MM.1S (cell line): ENCODE data around the gene IGSF9B.

Experiments used
- DNase-seq: peaks from one replicate; pipeline ENCODE4 v3.0.0-alpha.2; 2015
- H2AFZ ChIP-seq: fragments of 300-600 bp; sonication (generic); 2 replicates; pipeline ENCODE4 v1.6.0; 2016; ENCODE audit warnings: antibody characterized with exemption, low read length
- H3F3A ChIP-seq: fragments of 300-600 bp; sonication (generic); 2 replicates; pipeline ENCODE4 v1.6.1; 2016; ENCODE audit warnings: mild to moderate bottlenecking, antibody characterized with exemption, low read length, moderate library complexity, mixed read lengths; ENCODE audit not compliant: insufficient read depth
- H3K27ac ChIP-seq: fragments of 300-600 bp; sonication (generic); 2 replicates; pipeline ENCODE4 v1.5.1; 2016; ENCODE audit warnings: mild to moderate bottlenecking, low read length
- H3K27me3 ChIP-seq: fragments of 300-600 bp; sonication (generic); replicated peaks from 2 replicates; pipeline ENCODE4 v1.6.0; 2016; ENCODE audit warnings: low read length; ENCODE audit not compliant: insufficient read depth
- H3K36me3 ChIP-seq: fragments of 300-600 bp; sonication (generic); replicated peaks from 2 replicates; pipeline ENCODE4 v1.6.1; 2016; ENCODE audit warnings: mild to moderate bottlenecking, low read length, mixed read lengths; ENCODE audit not compliant: insufficient read depth
- H3K4me1 ChIP-seq: fragments of 300-600 bp; sonication (generic); 2 replicates; pipeline ENCODE4 v1.6.1; 2016; ENCODE audit warnings: low read length, mixed read lengths
- H3K4me2 ChIP-seq: fragments of 300-600 bp; sonication (generic); 2 replicates; pipeline ENCODE4 v1.6.0; 2016; ENCODE audit warnings: low read depth, low read length
- H3K4me3 ChIP-seq: fragments of 300-600 bp; sonication (generic); 2 replicates; pipeline ENCODE4 v1.5.1; 2016; ENCODE audit warnings: low read length, mixed read lengths
- H3K79me2 ChIP-seq: fragments of 300-600 bp; sonication (generic); 2 replicates; pipeline ENCODE4 v1.6.1; 2016; ENCODE audit warnings: mixed run types, low read length, mixed read lengths
- H3K9ac ChIP-seq: fragments of 300-600 bp; sonication (generic); 2 replicates; pipeline ENCODE4 v1.6.1; 2016; ENCODE audit warnings: low read length, mixed read lengths
- H3K9me2 ChIP-seq: fragments of 300-600 bp; sonication (generic); replicated peaks from 2 replicates; pipeline ENCODE4 v1.6.1; 2016; ENCODE audit warnings: mild to moderate bottlenecking, low read length, mixed read lengths; ENCODE audit not compliant: insufficient read depth
- H3K9me3 ChIP-seq: fragments of 300-600 bp; sonication (generic); replicated peaks from 2 replicates; pipeline ENCODE4 v1.6.1; 2016; ENCODE audit warnings: mild to moderate bottlenecking, low read length, mixed read lengths; ENCODE audit not compliant: insufficient read depth
- H4K20me1 ChIP-seq: fragments of 300-600 bp; sonication (generic); 2 replicates; pipeline ENCODE4 v1.6.1; 2016; ENCODE audit warnings: mild to moderate bottlenecking, low read length, moderate library complexity, mixed read lengths; ENCODE audit not compliant: insufficient read depth
- EZH2 ChIP-seq: fragments of 300-600 bp; sonication (generic); optimal IDR thresholded peaks from 2 replicates; pipeline ENCODE3; 2017; ENCODE audit warnings: low read depth, mild to moderate bottlenecking, antibody characterized with exemption, low read length, mixed read lengths
- EZH2phosphoT487 ChIP-seq: fragments of 300-600 bp; sonication (generic); IDR thresholded peaks from 2 replicates; pipeline ENCODE4 v1.6.1; 2018; ENCODE audit warnings: antibody characterized with exemption, low read length
- TF ChIP-seq, protein P1 (sequence below): fragments of 300-600 bp; sonication (generic); IDR thresholded peaks from 2 replicates; pipeline ENCODE4 v1.5.1; 2016; ENCODE audit warnings: antibody characterized with exemption, low read length, mixed read lengths

Gene IGSF9B

DNA sequence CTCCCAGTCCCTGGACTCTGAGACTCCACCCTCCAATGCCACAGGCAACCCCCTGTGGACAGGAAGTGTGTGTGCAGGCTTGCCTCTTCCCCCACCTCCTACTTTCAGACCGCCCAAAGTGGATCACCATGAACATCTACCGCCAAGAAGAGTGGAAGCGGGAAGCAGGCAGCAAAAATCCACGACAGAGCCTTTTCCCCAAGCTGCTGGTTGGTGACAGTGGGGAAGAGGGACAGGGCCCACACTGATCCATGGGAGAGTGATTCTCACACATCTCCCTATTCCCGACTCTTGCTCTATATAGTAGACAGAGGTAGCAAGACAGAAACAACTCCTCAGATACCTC, 58.0 kb downstream of the IGSF9B start:
- Histone ChIP-seq H3K79me2 (no peaks in the 10 kb centered on the region), H2AFZ (no peak overlapping the region), H4K20me1 (no peaks in the 10 kb centered on the region), H3K4me1 (no peaks in the 10 kb centered on the region), H3K4me2 (no peak overlapping the region), H3K27ac (no peak overlapping the region), H3K9ac (no peak overlapping the region), H3F3A (no peaks in the 10 kb centered on the region), H3K9me2 (no peaks in the 10 kb centered on the region), H3K4me3 (no peak overlapping the region), H3K36me3 (no peaks in the 10 kb centered on the region), H3K27me3 (no peaks in the 10 kb centered on the region), H3K9me3 (no peaks in the 10 kb centered on the region)
- no peak for DNase-seq
- TF ChIP-seq EZH2 = no peak
- TF ChIP-seq, protein P1, sequence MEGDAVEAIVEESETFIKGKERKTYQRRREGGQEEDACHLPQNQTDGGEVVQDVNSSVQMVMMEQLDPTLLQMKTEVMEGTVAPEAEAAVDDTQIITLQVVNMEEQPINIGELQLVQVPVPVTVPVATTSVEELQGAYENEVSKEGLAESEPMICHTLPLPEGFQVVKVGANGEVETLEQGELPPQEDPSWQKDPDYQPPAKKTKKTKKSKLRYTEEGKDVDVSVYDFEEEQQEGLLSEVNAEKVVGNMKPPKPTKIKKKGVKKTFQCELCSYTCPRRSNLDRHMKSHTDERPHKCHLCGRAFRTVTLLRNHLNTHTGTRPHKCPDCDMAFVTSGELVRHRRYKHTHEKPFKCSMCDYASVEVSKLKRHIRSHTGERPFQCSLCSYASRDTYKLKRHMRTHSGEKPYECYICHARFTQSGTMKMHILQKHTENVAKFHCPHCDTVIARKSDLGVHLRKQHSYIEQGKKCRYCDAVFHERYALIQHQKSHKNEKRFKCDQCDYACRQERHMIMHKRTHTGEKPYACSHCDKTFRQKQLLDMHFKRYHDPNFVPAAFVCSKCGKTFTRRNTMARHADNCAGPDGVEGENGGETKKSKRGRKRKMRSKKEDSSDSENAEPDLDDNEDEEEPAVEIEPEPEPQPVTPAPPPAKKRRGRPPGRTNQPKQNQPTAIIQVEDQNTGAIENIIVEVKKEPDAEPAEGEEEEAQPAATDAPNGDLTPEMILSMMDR = no peak
- no peak for TF ChIP-seq EZH2phosphoT487

DNA sequence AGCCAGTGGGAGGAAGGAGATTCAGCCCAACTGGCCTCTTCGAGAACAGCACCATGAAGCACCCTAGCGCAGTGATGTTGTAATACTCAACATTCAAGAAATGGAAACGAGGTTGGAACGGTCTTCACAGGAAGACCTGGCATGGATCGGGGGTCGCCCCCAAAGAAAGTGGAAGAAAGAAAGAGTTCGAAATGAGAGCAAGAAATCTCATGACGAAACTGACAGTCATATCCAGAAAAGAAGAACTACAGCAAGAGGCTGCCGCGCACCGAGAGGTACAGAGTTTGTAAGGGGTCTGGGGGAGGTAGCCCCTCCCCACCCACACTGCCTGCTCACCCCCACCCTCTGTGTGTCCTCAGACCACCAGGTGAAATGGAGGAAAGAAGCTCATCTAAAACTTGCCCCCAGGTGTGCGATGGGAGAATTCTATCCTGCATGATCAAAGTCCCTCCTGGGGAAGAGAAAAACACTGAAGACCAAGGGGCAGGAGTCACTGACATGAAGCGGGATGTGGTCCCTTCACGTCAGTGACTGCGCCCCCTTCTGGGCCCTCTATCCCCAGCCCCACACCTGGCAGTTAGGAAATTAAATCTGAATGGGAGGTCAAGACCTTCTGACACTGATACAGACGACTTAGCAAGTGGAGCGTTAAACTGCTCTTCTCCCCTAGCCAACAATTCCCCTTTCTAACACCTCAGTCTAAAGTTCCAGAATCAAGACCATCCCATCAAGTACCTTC, 58.6 kb downstream of the IGSF9B start:
- H3K9me3 ChIP-seq = no peaks in the 10 kb centered on the region
- no peak for DNase-seq
- no peak overlapping the region for H3K4me3 ChIP-seq
- H3K27me3 ChIP-seq = no peaks in the 10 kb centered on the region
- no peak overlapping the region for H3K4me2 ChIP-seq
- H3F3A ChIP-seq = no peaks in the 10 kb centered on the region
- no peaks in the 10 kb centered on the region for H4K20me1 ChIP-seq
- H3K9ac ChIP-seq = no peak overlapping the region
- no peak overlapping the region for H3K27ac ChIP-seq
- no peaks in the 10 kb centered on the region for H3K79me2 ChIP-seq
- H2AFZ ChIP-seq = no peak overlapping the region
- TF ChIP-seq EZH2 (no peak), EZH2phosphoT487 (no peak)
- TF ChIP-seq, protein P1 = no peak
- no peaks in the 10 kb centered on the region for H3K9me2 ChIP-seq
- no peaks in the 10 kb centered on the region for H3K36me3 ChIP-seq
- H3K4me1 ChIP-seq = no peaks in the 10 kb centered on the region

DNA sequence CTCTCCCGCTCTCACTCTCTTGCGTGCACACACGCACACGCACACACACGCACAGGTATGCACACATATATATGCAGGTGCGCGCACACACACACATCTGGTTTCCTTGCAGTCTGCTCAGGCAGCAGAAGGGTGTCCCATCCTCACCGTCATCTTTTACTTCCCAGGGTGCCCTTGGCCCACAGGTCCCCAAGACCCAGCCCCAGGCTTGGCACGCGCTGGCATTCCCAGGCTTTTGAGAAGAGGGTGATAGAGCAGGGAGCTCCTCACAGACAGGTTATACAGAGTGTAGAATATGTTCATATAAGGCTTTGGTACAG, 59.5 kb downstream of the IGSF9B start:
- Histone ChIP-seq H3K4me2 (no peak overlapping the region), H3K9me2 (no peaks in the 10 kb centered on the region), H3K4me3 (no peak overlapping the region), H3K9ac (no peak overlapping the region), H2AFZ (no peak overlapping the region), H3K79me2 (no peaks in the 10 kb centered on the region), H4K20me1 (no peaks in the 10 kb centered on the region), H3K27ac (no peak overlapping the region), H3K27me3 (no peaks in the 10 kb centered on the region), H3K4me1 (no peaks in the 10 kb centered on the region), H3K9me3 (no peaks in the 10 kb centered on the region), H3K36me3 (no peaks in the 10 kb centered on the region), H3F3A (no peaks in the 10 kb centered on the region)
- DNase-seq = no peak
- TF ChIP-seq, protein P1 = no peak
